ENCODE data around the gene RCOR1. TPM values are rescaled to one million over a fixed set of nuclear protein-coding genes. Genes with fewer than 3 reads are reported as not detected.

Gene RCOR1
- total and polyA plus RNA-seq, 2 of the 4 experiments (the other 2 are of a cell fraction) = 9.0 to 11.2 TPM

- dilution Hi-C loops (cut with HindIII; ENCODE audit: low sequenced_read_pairs, unreplicated experiment) (no loop called here), intact Hi-C loops (cut with micrococcal nuclease) (no loop called here), in situ Hi-C loops (cut with MboI; ENCODE audit: low sequenced_read_pairs) (no loop called here)
- Histone ChIP-seq H3K4ac (ENCODE audit: low read depth, low read length) (no peak overlapping the region), H3K23ac (ENCODE audit: low read depth, low read length) (no peak overlapping the region), H2BK5ac (ENCODE audit: low read depth, low read length, poor library complexity, severe bottlenecking) (no peak overlapping the region), H3K4me2 (ENCODE audit: low read depth, low read length) (no peak overlapping the region), H3K56ac (ENCODE audit: extremely low read depth, insufficient read depth, low read length) (no peak overlapping the region), H3K27ac (ENCODE audit: insufficient read depth, low read length) (no peak overlapping the region), H3K9ac (ENCODE audit: low read depth, low read length) (no peak overlapping the region), H3K4me3 (ENCODE audit: insufficient read depth, low read depth, low read length) (no peak overlapping the region), H3K18ac (ENCODE audit: low read depth, low read length) (no peak overlapping the region), H4K5ac (ENCODE audit: low read depth, low read length) (no peak overlapping the region), H2BK20ac (ENCODE audit: low read depth, low read length) (no peak overlapping the region), H2AK9ac (replicated peaks; ENCODE audit: low read depth, low read length, poor library complexity) (no peak overlapping the region), H3K9me1 (ENCODE audit: insufficient read depth, low read length) (no peaks in the 10 kb centered on the region), H2AK5ac (ENCODE audit: low read depth, low read length) (no peak overlapping the region), H4K20me1 (ENCODE audit: insufficient read depth, low read length) (no peaks in the 10 kb centered on the region), H4K91ac (ENCODE audit: insufficient read depth, low read depth, low read length) (no peak overlapping the region), H2AFZ (replicated peaks; ENCODE audit: low read length, poor library complexity) (no peak overlapping the region), H3K4me1 (ENCODE audit: control insufficient read depth, insufficient read depth, low read length) (no peaks in the 10 kb centered on the region), H3K36me3 (ENCODE audit: control insufficient read depth, insufficient read depth, low read length) (no peaks in the 10 kb centered on the region), H3K79me1 (ENCODE audit: low read depth in 1 of 2, low read length in 2 of 2) (no peaks in the 10 kb centered on the region), H2BK15ac (ENCODE audit: low read depth, low read length) (no peak overlapping the region), H2BK120ac (ENCODE audit: low read depth, low read length) (no peak overlapping the region), H3K14ac (replicated peaks; ENCODE audit: low read depth, low read length) (no peak overlapping the region), H3K9me3 (ENCODE audit: control insufficient read depth, insufficient read depth, low read length) (0 out of 2 replicates have a peak, but pooled peaks cover 3% of the 10 kb centered on the region), H3K27me3 (ENCODE audit: control insufficient read depth, insufficient read depth, low read length) (no peaks in the 10 kb centered on the region), H4K8ac (ENCODE audit: low read depth in 2 of 2, low read length in 2 of 2) (no peak overlapping the region)
- no TSS peak for BruUV-seq (replicated peaks)
- ATAC-seq (ENCODE audit: low read depth) (no peak), DNase-seq (no peak)
- 100% methylated on average over 1 of the region's 10 CpGs; no CpG with 5 or more reads in 1 of the 2 experiments for WGBS, 2 experiments (ENCODE audit: extremely low coverage in 2 of 2, insufficient read length in 1 of 2)
- CTCF ChIA-PET = no interaction called here
- POLR2A ChIA-PET (ENCODE audit: unreplicated experiment) = no interaction called here
- TF ChIP-seq MAZ (IDR thresholded peaks at IDR 0.05; ENCODE audit: borderline replicate concordance, low read depth, low read length) (no peak), SMC3 (IDR thresholded peaks at IDR 0.05; ENCODE audit: low read depth, low read length) (no peak), MAFK (IDR thresholded peaks at IDR 0.05; ENCODE audit: low read depth, low read length) (no peak), MXI1 (IDR thresholded peaks at IDR 0.05; ENCODE audit: borderline replicate concordance, low read depth, low read length) (no peak), NFE2L2 (IDR thresholded peaks at IDR 0.05; ENCODE audit: low read depth, low read length) (no peak), CHD1 (IDR thresholded peaks at IDR 0.05; ENCODE audit: low read depth, low read length) (no peak), RFX5 (IDR thresholded peaks at IDR 0.05; ENCODE audit: low read depth, low read length) (no peak), RCOR1 (IDR thresholded peaks at IDR 0.05; ENCODE audit: insufficient replicate concordance, low read length) (no peak), USF2 (IDR thresholded peaks at IDR 0.05; ENCODE audit: low read depth, low read length) (no peak), POLR2A (IDR thresholded peaks at IDR 0.05; ENCODE audit: low read depth, low read length) (no peak), FOS (IDR thresholded peaks at IDR 0.05; ENCODE audit: low read depth, low read length) (no peak), BHLHE40 (IDR thresholded peaks at IDR 0.05; ENCODE audit: low read depth, low read length) (no peak), ELK1 (IDR thresholded peaks at IDR 0.05; ENCODE audit: borderline replicate concordance, low read depth, low read length) (no peak)
- TF ChIP-seq, protein P1, sequence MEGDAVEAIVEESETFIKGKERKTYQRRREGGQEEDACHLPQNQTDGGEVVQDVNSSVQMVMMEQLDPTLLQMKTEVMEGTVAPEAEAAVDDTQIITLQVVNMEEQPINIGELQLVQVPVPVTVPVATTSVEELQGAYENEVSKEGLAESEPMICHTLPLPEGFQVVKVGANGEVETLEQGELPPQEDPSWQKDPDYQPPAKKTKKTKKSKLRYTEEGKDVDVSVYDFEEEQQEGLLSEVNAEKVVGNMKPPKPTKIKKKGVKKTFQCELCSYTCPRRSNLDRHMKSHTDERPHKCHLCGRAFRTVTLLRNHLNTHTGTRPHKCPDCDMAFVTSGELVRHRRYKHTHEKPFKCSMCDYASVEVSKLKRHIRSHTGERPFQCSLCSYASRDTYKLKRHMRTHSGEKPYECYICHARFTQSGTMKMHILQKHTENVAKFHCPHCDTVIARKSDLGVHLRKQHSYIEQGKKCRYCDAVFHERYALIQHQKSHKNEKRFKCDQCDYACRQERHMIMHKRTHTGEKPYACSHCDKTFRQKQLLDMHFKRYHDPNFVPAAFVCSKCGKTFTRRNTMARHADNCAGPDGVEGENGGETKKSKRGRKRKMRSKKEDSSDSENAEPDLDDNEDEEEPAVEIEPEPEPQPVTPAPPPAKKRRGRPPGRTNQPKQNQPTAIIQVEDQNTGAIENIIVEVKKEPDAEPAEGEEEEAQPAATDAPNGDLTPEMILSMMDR (conservative IDR thresholded peaks at IDR 0.05; ENCODE audit: low read depth, low read length) = no peak
Measured at GRCh38 chr14:102565331-102565887, 27.0 kb upstream of the RCOR1 start.
